Activated naive CD4-positive, alpha-beta T cell treated with anti-CD3 and anti-CD28 coated beads for 36 hours (primary cell): ENCODE results near the gene BRSK1. TPM values are rescaled to one million over a fixed set of nuclear protein-coding genes. Genes with fewer than 3 reads are reported as not detected.

Experiments
- CTCF ChIA-PET: fragments of 350-600 bp; sonication (Branson Sonifier 250); formaldehyde crosslinking; loops from one replicate; lab custom pipeline; 2021; ENCODE audit warnings: antibody characterized with exemption; lab: Charles Lee
- DNase-seq: peaks from one replicate; pipeline ENCODE4 v3.0.0-alpha.2; 2020
- H3K27ac Mint-ChIP-seq: one replicate; pipeline ENCODE4 v1.8.0; 2021; ENCODE audit warnings: mild to moderate bottlenecking, mixed read lengths
- H3K27me3 Mint-ChIP-seq: one replicate; pipeline ENCODE4 v1.8.0; 2021; ENCODE audit warnings: low read depth, mixed read lengths
- H3K36me3 Mint-ChIP-seq: one replicate; pipeline ENCODE4 v1.8.0; 2021; ENCODE audit warnings: low read depth, mixed read lengths
- H3K4me1 Mint-ChIP-seq: one replicate; pipeline ENCODE4 v1.8.0; 2021; ENCODE audit warnings: low read depth, mixed read lengths
- H3K4me3 Mint-ChIP-seq: one replicate; pipeline ENCODE4 v1.8.0; 2021; ENCODE audit warnings: mild to moderate bottlenecking, moderate library complexity, mixed read lengths
- H3K9me3 Mint-ChIP-seq: one replicate; pipeline ENCODE4 v1.8.0; 2021; ENCODE audit warnings: mixed read lengths
- intact Hi-C: fragments of 100-400 bp; cut with micrococcal nuclease; formaldehyde crosslinking; loops from one replicate; pipeline ENCODE4 v1.15.1; 2023
- total RNA-seq, 2 experiments: library from RNA; stranded (reverse); gene quantifications; one replicate each; pipeline ENCODE4 v1.2.3, GENCODE V29; 2021

Gene BRSK1
- total RNA-seq, 2 experiments from 2014 or later: 1.4 to 2.2 TPM

DNA sequence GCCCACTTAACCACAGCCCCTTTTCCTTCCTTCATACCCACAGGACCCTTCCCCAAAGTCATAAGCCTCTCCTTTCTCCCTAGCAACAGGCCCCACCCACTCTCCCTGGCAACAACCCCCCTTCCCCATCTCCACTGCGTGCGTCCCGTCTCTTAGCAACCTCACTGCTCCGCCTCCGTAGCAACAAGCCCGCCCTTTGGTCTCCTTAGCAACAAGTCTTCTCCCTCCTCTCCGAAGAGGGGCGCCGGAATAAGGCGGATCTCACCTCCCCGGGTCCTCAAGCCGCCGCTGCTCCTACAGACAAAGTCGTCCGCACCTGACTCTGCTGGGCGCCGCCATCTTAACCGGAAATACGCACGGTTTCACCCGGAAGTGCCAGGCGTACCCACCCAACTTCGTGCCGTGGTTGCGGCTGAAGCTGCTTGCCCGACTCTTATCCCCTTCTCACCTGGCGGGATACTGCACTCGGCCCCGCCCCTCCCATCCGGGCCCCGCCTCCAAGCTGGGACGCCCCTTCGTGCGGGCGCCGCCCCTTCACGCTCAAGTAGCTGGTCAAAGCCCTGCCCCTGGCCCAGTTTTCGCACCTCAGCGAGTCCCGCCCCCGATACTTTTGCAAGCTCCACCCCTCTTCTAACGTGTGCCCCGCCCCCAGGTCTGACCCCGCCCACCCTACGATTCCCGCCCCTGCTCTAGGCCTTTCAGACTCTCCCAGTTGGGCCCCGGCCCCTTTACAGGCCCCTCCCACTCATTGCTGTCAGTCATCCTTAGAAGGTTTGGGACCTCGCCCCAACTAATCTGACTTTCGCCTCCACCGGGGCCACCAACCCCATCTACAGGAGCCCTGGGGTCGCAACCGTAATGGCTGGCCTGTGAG is 3.8 kb upstream of the BRSK1 start, which contains the start of gene HSPBP1:
TSS of gene HSPBP1 (minus strand) at position 341 of the 874 bp plus-strand sequence. CDS start 502 bp downstream, outside the sequence.
- no peaks in the 10 kb centered on the region for H3K27me3 Mint-ChIP-seq
- DNase-seq: peak; percentile 97
- peak within 1 kb of the TSS; percentile 100 for H3K4me3 Mint-ChIP-seq
- intact Hi-C loops: loop anchor here (1.0 to 5.0 kb wide), 8 partner anchors 21 to 818 kb away; partner anchors contain the start of genes KMT5C, LENG9, PPP1R12C and PPP6R1
- peak within 1 kb of the TSS; percentile 93 for H3K27ac Mint-ChIP-seq
- CTCF ChIA-PET: interaction anchor here (0.6 to 1.3 kb wide), 4 partner anchors 21 to 174 kb away, joined by 3 to 4 read pairs (median 4); no protein-coding TSS in a partner anchor
- peaks cover 5% of the 10 kb centered on the region for H3K36me3 Mint-ChIP-seq
- no peaks in the 10 kb centered on the region for H3K9me3 Mint-ChIP-seq
- H3K4me1 Mint-ChIP-seq: peaks cover 28% of the 10 kb centered on the region

DNA sequence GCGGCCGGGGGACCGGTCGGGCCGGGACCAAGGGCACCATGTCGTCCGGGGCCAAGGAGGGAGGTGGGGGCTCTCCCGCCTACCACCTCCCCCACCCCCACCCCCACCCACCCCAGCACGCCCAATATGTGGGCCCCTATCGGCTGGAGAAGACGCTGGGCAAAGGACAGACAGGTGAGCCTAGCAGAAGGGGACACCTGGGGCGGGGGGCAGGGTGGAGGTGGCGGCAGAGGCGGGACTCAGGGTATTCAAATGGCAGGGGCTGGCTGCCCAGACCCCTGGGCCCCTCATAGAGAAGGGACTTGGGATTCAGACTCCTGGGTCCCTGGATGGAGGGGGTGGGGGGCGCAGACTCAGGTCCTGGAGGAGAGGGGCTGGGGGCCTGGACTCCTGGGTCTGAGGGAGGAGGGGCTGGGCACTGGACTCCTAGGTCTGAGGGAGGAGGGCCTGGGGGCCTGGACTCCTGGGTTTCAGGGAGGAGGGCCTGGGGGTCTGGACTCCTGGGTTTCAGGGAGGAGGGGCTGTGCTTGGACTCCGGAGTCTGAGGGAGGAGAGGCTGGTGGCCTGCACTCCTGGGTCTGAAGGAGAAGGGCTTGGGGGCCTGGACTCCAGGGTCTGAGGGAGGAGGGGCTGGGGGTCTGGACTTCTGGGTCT is 735 bp downstream of the BRSK1 start:
- intact Hi-C loops: loop anchor here (5.0 kb wide), 2 partner anchors 123 to 822 kb away; partner anchors contain the start of genes LENG9 and UBE2S
- no peak for DNase-seq
- Mint-ChIP-seq H3K4me1 (peaks cover 23% of the 10 kb centered on the region), H3K27ac (no peak overlapping the region), H3K36me3 (peaks cover 3% of the 10 kb centered on the region), H3K4me3 (no peak overlapping the region), H3K27me3 (no peaks in the 10 kb centered on the region), H3K9me3 (no peaks in the 10 kb centered on the region)
- CTCF ChIA-PET: interaction anchor here (1.3 kb wide), 1 partner anchor 17 kb away, joined by 4 read pairs; no protein-coding TSS in a partner anchor

- DNase-seq: no peak
- H3K9me3 Mint-ChIP-seq: no peaks in the 10 kb centered on the region
Observed at GRCh38 chr19:55285229-55285890, 1.6 kb downstream of the BRSK1 start.

DNA sequence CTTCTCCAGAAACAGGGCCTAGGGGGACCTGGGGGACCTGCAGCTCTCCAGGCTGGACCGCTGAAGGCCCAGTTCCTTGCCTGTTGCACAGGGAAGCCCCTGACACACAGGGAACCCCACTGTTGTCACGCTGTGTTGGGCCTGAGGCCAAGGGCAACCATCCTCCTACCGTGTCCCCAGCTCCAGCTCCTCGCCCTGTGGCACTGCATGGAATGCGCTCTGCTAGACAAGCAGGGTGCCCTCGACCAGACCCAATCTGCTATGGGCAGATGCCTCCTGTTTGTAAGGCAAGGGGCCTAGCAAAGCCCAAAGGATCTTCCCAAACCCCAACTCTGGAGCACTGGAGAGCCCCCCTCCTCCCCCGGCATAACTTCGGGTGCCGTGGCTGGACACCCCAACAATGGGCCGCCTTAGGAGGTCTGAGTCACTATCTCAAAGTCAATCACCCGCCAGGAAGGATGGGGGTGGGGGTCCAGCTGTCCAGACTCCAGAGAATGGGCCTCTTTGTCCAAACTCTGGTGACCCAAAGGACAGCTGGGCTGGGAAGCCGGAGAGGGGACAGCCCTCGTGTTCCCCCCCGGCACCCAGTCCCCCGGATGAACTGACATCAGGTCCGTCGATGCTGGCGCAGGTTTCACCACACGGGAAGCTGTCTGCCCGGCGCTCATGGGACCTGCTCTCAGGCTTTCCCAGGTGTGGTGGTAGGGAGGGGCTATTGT is 3.7 kb downstream of the BRSK1 start:
- intact Hi-C loops: no loop called here
- no peak for DNase-seq
- Mint-ChIP-seq H3K27ac (no peak overlapping the region), H3K9me3 (no peaks in the 10 kb centered on the region), H3K4me3 (no peak overlapping the region), H3K36me3 (no peaks in the 10 kb centered on the region), H3K4me1 (peaks cover 9% of the 10 kb centered on the region), H3K27me3 (no peaks in the 10 kb centered on the region)
- CTCF ChIA-PET: interaction anchor here (0.7 to 1.7 kb wide), 3 partner anchors 14 to 97 kb away, joined by 3 to 4 read pairs (median 3); partner anchors contain the start of gene TMEM238

More at GRCh38 chr19:55285229-55285890, 1.6 kb downstream of the BRSK1 start:
- no peak overlapping the region for H3K27ac Mint-ChIP-seq
- no peaks in the 10 kb centered on the region for H3K27me3 Mint-ChIP-seq
- peaks cover 16% of the 10 kb centered on the region for H3K4me1 Mint-ChIP-seq
- H3K36me3 Mint-ChIP-seq: no peaks in the 10 kb centered on the region
- CTCF ChIA-PET: no interaction called here
- intact Hi-C loops: no loop called here
- no peak overlapping the region for H3K4me3 Mint-ChIP-seq

DNA sequence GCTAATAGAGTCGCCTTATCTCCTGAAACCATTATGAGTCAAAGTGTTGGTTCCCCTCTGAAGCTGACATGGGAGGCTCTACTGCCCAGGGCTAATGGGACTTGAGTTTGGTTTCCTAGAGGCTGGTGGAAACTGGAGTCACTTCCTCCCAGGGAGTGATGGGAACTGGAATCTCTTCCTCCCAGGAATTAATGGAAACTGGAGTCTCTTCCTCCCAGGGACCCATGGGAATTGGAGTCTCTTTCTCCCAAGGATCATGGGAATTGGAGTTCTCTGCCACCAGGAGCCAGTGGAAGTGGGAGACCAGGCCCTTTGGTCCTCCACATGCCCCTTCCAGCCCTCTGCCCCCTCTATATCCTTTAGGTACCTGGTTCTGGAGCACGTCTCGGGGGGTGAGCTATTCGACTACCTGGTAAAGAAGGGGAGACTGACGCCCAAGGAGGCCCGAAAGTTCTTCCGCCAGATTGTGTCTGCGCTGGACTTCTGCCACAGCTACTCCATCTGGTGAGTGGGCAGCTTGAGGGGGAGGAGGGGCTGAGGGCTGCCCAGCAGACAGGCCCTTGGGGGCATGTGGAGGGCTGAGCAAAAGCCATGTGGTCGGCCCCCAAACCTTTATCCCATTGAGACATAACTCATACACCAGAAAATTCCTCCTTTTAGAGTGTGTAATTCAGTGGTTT is 5.5 kb downstream of the BRSK1 start:
- Mint-ChIP-seq H3K36me3 (no peaks in the 10 kb centered on the region), H3K27ac (no peak overlapping the region), H3K4me1 (peaks cover 4% of the 10 kb centered on the region), H3K27me3 (no peaks in the 10 kb centered on the region), H3K9me3 (no peaks in the 10 kb centered on the region), H3K4me3 (no peak overlapping the region)
- CTCF ChIA-PET: no interaction called here
- DNase-seq: no peak
- intact Hi-C loops: no loop called here

DNA sequence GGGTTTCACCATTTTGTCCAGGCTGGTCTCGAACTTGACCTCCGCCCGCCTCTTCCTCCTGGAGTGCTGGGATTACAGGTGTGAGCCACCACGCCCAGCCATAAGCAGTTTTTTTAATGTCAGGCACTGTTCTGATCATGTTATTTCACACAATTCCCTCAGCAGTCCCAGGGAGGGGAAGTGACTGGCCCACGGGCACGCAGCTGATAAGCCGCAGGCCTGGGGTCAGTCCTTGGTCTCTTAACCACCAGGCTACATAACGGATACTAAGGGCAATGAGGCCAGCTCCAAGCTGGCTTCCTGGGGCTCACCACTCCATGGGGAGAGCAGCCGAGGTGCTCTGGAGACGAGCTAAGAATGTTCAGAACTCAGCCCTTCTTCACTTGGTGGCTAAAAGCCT is 13.5 kb downstream of the BRSK1 start:
- Mint-ChIP-seq H3K4me3 (no peak overlapping the region), H3K9me3 (no peaks in the 10 kb centered on the region), H3K4me1 (peaks cover 6% of the 10 kb centered on the region), H3K36me3 (no peaks in the 10 kb centered on the region), H3K27me3 (no peaks in the 10 kb centered on the region), H3K27ac (no peak overlapping the region)
- intact Hi-C loops: no loop called here
- CTCF ChIA-PET: no interaction called here
- DNase-seq: no peak

GRCh38 chr19:55299991-55300390 is 16.2 kb downstream of the BRSK1 start:
- H3K27me3 Mint-ChIP-seq: no peaks in the 10 kb centered on the region
- no peaks in the 10 kb centered on the region for H3K36me3 Mint-ChIP-seq
- H3K27ac Mint-ChIP-seq: no peak overlapping the region
- peaks cover 6% of the 10 kb centered on the region for H3K4me1 Mint-ChIP-seq
- CTCF ChIA-PET: interaction anchor here (0.9 to 3.1 kb wide), 2 partner anchors 8 to 49 kb away, joined by 3 to 28 read pairs; no protein-coding TSS in a partner anchor
- DNase-seq: no peak
- no peaks in the 10 kb centered on the region for H3K9me3 Mint-ChIP-seq
- no peak overlapping the region for H3K4me3 Mint-ChIP-seq
- intact Hi-C loops: loop anchor here (5.0 kb wide), 2 partner anchors 52 to 107 kb away; partner anchors contain the start of genes COX6B2 and UBE2S

DNA sequence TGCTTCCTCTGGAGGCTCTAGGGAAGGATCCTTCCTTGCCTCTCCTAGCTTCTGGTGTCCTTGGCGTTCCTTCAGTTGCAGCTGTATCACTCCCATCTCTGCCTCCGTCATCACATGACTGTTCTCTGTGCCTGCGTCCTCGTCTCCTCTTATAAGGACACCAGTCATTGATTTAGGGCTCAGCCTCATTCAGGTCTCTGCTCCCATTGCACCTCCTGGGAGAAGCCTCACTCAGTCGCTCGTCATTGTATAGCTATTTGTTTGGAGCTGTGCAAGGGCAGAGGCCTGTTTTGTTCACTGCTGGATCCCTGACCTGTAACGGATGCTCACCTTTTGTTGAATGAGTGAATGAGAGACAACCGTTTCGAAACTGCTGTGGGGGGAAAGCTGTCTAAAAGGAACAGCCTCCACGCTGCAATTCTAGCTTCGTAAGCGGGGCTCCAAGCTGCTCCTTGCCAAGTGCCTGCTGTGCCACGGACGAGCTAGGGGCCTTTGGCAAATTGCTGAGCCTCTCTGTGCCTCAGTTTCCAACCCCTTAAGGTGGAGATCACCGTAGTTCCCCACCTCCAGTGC is 17.2 kb downstream of the BRSK1 start:
- H3K9me3 Mint-ChIP-seq: no peaks in the 10 kb centered on the region
- CTCF ChIA-PET: interaction anchor here (0.6 to 3.2 kb wide), 24 partner anchors 7 to 204 kb away, joined by 3 to 28 read pairs (median 4); partner anchors contain the start of genes BRSK1, HSPBP1, KMT5C and PPP6R1
- no peaks in the 10 kb centered on the region for H3K36me3 Mint-ChIP-seq
- H3K4me3 Mint-ChIP-seq: no peak overlapping the region
- no peak for DNase-seq
- intact Hi-C loops: loop anchor here (1.0 to 5.0 kb wide), 4 partner anchors 42 to 106 kb away; partner anchors contain the start of genes COX6B2, PPP6R1 and UBE2S
- H3K4me1 Mint-ChIP-seq: peaks cover 7% of the 10 kb centered on the region
- no peaks in the 10 kb centered on the region for H3K27me3 Mint-ChIP-seq
- H3K27ac Mint-ChIP-seq: no peak overlapping the region

DNA sequence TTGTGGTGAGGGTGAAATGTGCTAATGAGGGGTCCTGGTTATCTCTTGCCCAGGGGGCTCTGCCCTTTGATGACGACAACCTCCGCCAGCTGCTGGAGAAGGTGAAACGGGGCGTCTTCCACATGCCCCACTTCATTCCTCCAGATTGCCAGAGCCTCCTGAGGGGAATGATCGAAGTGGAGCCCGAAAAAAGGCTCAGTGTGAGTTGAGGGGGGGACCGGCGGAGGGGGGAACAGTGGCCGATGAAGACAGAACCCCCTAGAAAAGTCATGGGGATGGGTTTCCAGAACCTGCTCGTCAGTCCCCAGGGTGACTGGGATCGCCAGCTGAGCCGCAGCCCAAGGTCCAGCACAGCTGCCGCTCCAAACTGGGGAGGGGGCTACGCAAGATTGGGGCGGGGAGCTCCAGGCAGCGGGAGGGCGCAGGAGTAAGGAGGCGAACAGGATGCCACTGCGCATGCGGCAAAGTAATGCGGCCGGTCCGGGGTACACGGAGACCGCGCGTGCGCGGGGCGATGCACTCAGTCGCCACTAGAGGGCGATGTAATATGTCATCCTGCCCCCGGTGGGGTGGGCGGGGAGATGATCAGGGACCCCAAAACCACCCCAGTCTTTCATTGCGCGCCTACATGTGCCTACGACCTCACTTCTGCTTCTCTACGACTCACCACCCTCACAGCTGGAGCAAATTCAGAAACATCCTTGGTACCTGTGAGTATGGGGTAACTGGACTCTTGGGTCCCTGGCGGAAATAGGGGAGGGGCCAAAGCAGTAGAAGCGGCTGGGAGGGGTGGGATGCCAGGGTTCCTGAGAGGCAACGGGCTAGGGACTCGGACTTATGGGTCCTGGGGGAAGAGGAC is 17.9 kb downstream of the BRSK1 start:
- intact Hi-C loops: loop anchor here (1.0 to 5.0 kb wide), 5 partner anchors 38 to 106 kb away; partner anchors contain the start of genes COX6B2, KMT5C, PPP6R1 and UBE2S
- DNase-seq: peak; percentile 96
- H3K4me1 Mint-ChIP-seq: peaks cover 7% of the 10 kb centered on the region
- no peaks in the 10 kb centered on the region for H3K27me3 Mint-ChIP-seq
- H3K4me3 Mint-ChIP-seq: peak overlapping the region; percentile 78
- no peaks in the 10 kb centered on the region for H3K9me3 Mint-ChIP-seq
- peak overlapping the region; percentile 86 for H3K27ac Mint-ChIP-seq
- no peaks in the 10 kb centered on the region for H3K36me3 Mint-ChIP-seq
- CTCF ChIA-PET: interaction anchor here (0.6 to 3.2 kb wide), 26 partner anchors 8 to 203 kb away, joined by 3 to 28 read pairs (median 4); partner anchors contain the start of genes BRSK1, HSPBP1, KMT5C and PPP6R1

DNA sequence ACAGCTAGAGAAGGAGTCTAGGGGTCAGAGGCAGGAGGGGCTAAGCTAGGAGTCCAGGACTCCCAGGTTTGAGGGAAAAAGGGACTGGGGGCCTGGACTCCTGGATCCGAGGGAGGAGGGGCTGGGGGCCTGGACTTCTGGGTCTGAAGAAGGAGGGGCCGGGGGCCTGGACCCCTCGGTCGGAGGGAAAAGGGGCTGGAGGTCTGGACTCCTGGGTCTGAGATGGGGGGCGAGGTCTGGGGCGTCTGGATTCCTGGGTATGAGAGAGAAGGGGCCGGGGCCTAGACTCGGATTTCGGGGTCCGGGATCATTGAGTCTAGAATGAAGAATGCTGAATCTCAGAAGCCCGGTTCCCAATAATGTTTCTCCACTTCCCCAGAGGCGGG is 18.5 kb downstream of the BRSK1 start:
- Mint-ChIP-seq H3K9me3 (no peaks in the 10 kb centered on the region), H3K27me3 (no peaks in the 10 kb centered on the region), H3K4me1 (peaks cover 7% of the 10 kb centered on the region), H3K4me3 (peak overlapping the region; percentile 78), H3K27ac (peak overlapping the region; percentile 86), H3K36me3 (no peaks in the 10 kb centered on the region)
- DNase-seq: no peak
- CTCF ChIA-PET: interaction anchor here (0.6 to 3.2 kb wide), 17 partner anchors 9 to 175 kb away, joined by 3 to 28 read pairs (median 5); partner anchors contain the start of genes PPP6R1 and TMEM238
- intact Hi-C loops: loop anchor here (1.0 to 5.0 kb wide), 3 partner anchors 37 to 105 kb away; partner anchors contain the start of genes COX6B2, KMT5C and UBE2S
